Astrocyte (in vitro differentiated cells and primary cell): Measurements from ENCODE around the gene BCKDHB. TPM values are rescaled to one million over a fixed set of nuclear protein-coding genes. Genes with fewer than 3 reads are reported as not detected.

Source experiments
- DNase-seq: peaks from one replicate; pipeline ENCODE4 v3.0.0-alpha.2; 2010; ENCODE audit warnings: low read depth
- FAIRE-seq: peaks from 2 replicates; lab custom pipeline; 2011; peaks lifted over from hg19 to GRCh38; lab: Jason Lieb, UNC
- H2AFZ ChIP-seq: 2 replicates; pipeline ENCODE4 v1.6.0; 2012; ENCODE audit warnings: low read depth, low read length, inconsistent platforms
- H3K27ac ChIP-seq: 2 replicates; pipeline ENCODE4 v1.5.1; 2011; ENCODE audit warnings: low read depth, low read length, inconsistent platforms
- H3K27me3 ChIP-seq: 2 replicates; pipeline ENCODE4 v1.6.0; 2011; ENCODE audit warnings: low read length, inconsistent platforms; ENCODE audit not compliant: insufficient read depth
- H3K36me3 ChIP-seq: 2 replicates; pipeline ENCODE4 v1.5.1; 2011; ENCODE audit warnings: low read length, inconsistent platforms; ENCODE audit not compliant: insufficient read depth
- H3K4me1 ChIP-seq: 2 replicates; pipeline ENCODE4 v1.5.1; 2011; ENCODE audit warnings: low read length, inconsistent platforms; ENCODE audit not compliant: insufficient read depth
- H3K4me2 ChIP-seq: 2 replicates; pipeline ENCODE4 v1.6.0; 2012; ENCODE audit warnings: low read length, inconsistent platforms
- H3K4me3 ChIP-seq: 2 replicates; pipeline ENCODE4 v1.5.1; 2011; ENCODE audit warnings: low read depth, mild to moderate bottlenecking, low read length, inconsistent platforms; ENCODE audit not compliant: insufficient read depth
- H3K79me2 ChIP-seq: 2 replicates; pipeline ENCODE4 v1.6.0; 2012; ENCODE audit warnings: mild to moderate bottlenecking, low read length, inconsistent platforms; ENCODE audit not compliant: insufficient read depth
- H3K9ac ChIP-seq: 2 replicates; pipeline ENCODE4 v1.6.0; 2012; ENCODE audit warnings: mild to moderate bottlenecking, low read length, inconsistent platforms
- H3K9me3 ChIP-seq: 2 replicates; pipeline ENCODE4 v1.5.1; 2012; ENCODE audit warnings: low read depth, mild to moderate bottlenecking, low read length, inconsistent platforms; ENCODE audit not compliant: insufficient read depth
- H4K20me1 ChIP-seq: 2 replicates; pipeline ENCODE4 v1.6.0; 2012; ENCODE audit warnings: low read length, inconsistent platforms; ENCODE audit not compliant: insufficient read depth
- H3K27ac Mint-ChIP-seq: one replicate; pipeline ENCODE4 v1.8.0; 2021; ENCODE audit warnings: mild to moderate bottlenecking, mixed read lengths; ENCODE audit not compliant: unreplicated experiment
- H3K27me3 Mint-ChIP-seq: one replicate; pipeline ENCODE4 v1.8.0; 2021; ENCODE audit warnings: low read depth, mixed read lengths; ENCODE audit not compliant: unreplicated experiment
- H3K36me3 Mint-ChIP-seq: one replicate; pipeline ENCODE4 v1.8.0; 2021; ENCODE audit warnings: low read depth, mixed read lengths; ENCODE audit not compliant: unreplicated experiment
- H3K4me1 Mint-ChIP-seq: one replicate; pipeline ENCODE4 v1.8.0; 2021; ENCODE audit warnings: low read depth, mixed read lengths; ENCODE audit not compliant: unreplicated experiment
- H3K4me3 Mint-ChIP-seq: one replicate; pipeline ENCODE4 v1.8.0; 2021; ENCODE audit warnings: mild to moderate bottlenecking, moderate library complexity, mixed read lengths; ENCODE audit not compliant: unreplicated experiment
- H3K9me3 Mint-ChIP-seq: one replicate; pipeline ENCODE4 v1.8.0; 2021; ENCODE audit warnings: mild to moderate bottlenecking, mixed read lengths; ENCODE audit not compliant: unreplicated experiment
- EZH2 ChIP-seq: IDR thresholded peaks from 2 replicates; pipeline ENCODE4 v1.6.1; 2012; ENCODE audit warnings: mild to moderate bottlenecking, low read length, inconsistent platforms; ENCODE audit not compliant: insufficient read depth
- total RNA-seq: library from RNA; stranded (reverse); gene quantifications from 2 replicates; pipeline ENCODE4 v1.2.1, GENCODE V29; 2021
- TF ChIP-seq, protein P1 (sequence below): IDR thresholded peaks from 2 replicates; pipeline ENCODE4 v1.5.1; 2011; ENCODE audit warnings: low read depth, mild to moderate bottlenecking, inconsistent platforms, low read length, moderate library complexity; ENCODE audit not compliant: insufficient read depth

Gene BCKDHB
- total RNA-seq, 1 donor from 2014 or later: 18.4 TPM

DNA sequence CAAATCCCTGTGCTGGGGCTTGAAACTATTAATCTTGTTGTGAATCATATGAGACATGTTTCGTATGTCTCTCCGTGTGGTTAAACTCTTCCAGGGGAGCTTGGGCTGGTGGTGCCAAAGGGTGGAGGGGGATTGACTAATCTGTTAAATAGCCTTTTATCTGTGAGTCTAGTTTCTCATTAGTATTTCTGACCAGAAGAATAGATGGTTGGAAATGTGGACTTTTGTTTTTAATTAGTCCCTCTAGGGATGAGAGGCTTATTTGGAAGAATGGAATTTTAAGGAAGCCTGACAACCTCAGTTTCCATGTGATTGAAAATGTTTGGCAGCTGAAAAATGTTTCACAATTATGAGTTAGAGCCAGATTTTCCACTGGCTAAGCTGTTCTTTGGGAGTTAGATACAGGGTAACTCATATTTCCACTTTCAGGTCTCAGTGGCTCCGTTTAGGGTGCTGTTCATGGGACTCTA lies 117.3 kb downstream of the BCKDHB start:
- Histone ChIP-seq H3K9me3 (no peaks in the 10 kb centered on the region), H3K79me2 (no peaks in the 10 kb centered on the region), H3K27ac (no peak overlapping the region), H3K9ac (no peak overlapping the region), H3K36me3 (no peaks in the 10 kb centered on the region), H3K27me3 (no peaks in the 10 kb centered on the region), H3K4me3 (no peak overlapping the region), H3K4me1 (no peaks in the 10 kb centered on the region), H3K4me2 (no peak overlapping the region), H2AFZ (no peak overlapping the region), H4K20me1 (no peaks in the 10 kb centered on the region)
- H3K36me3 Mint-ChIP-seq: peaks cover 3% of the 10 kb centered on the region
- TF ChIP-seq, protein P1, sequence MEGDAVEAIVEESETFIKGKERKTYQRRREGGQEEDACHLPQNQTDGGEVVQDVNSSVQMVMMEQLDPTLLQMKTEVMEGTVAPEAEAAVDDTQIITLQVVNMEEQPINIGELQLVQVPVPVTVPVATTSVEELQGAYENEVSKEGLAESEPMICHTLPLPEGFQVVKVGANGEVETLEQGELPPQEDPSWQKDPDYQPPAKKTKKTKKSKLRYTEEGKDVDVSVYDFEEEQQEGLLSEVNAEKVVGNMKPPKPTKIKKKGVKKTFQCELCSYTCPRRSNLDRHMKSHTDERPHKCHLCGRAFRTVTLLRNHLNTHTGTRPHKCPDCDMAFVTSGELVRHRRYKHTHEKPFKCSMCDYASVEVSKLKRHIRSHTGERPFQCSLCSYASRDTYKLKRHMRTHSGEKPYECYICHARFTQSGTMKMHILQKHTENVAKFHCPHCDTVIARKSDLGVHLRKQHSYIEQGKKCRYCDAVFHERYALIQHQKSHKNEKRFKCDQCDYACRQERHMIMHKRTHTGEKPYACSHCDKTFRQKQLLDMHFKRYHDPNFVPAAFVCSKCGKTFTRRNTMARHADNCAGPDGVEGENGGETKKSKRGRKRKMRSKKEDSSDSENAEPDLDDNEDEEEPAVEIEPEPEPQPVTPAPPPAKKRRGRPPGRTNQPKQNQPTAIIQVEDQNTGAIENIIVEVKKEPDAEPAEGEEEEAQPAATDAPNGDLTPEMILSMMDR: no peak
- no peak for TF ChIP-seq EZH2
- DNase-seq (peak; percentile 92), FAIRE-seq (peak; percentile 66)
- H3K27ac Mint-ChIP-seq: no peak overlapping the region
- H3K4me3 Mint-ChIP-seq: no peak overlapping the region
- H3K4me1 Mint-ChIP-seq: no peaks in the 10 kb centered on the region
- no peaks in the 10 kb centered on the region for H3K9me3 Mint-ChIP-seq
- H3K27me3 Mint-ChIP-seq: no peaks in the 10 kb centered on the region

DNA sequence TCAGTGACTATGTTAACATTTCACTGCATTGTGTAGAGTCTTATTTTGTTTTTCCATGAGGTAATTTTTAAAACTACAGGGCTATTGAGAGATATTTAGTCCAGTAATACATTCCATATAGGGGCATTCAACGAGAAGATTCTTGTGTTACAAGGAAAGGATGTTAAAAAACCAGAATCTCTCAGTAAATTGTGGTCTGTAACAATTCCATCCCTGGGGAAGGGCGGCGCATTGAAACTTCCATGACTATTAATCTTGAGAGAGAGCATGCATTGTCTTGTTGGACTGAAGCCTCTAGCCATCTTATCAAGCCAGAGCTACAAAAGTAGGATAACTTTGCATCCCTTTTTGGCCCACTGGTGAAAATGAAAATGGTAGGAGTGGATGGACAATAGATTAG lies 119.7 kb downstream of the BCKDHB start:
- H3K9ac ChIP-seq: no peak overlapping the region
- no peaks in the 10 kb centered on the region for H3K36me3 ChIP-seq
- Mint-ChIP-seq H3K27me3 (no peaks in the 10 kb centered on the region), H3K4me1 (no peaks in the 10 kb centered on the region), H3K27ac (no peak overlapping the region), H3K4me3 (no peak overlapping the region), H3K36me3 (no peaks in the 10 kb centered on the region), H3K9me3 (peaks cover 2% of the 10 kb centered on the region)
- H3K4me2 ChIP-seq: no peak overlapping the region
- H3K9me3 ChIP-seq: no peaks in the 10 kb centered on the region
- H3K4me1 ChIP-seq: no peaks in the 10 kb centered on the region
- H4K20me1 ChIP-seq: no peaks in the 10 kb centered on the region
- H2AFZ ChIP-seq: no peak overlapping the region
- FAIRE-seq (peak; percentile 84), DNase-seq (peak; percentile 54)
- TF ChIP-seq, protein P1: no peak
- no peak for TF ChIP-seq EZH2
- no peaks in the 10 kb centered on the region for H3K27me3 ChIP-seq
- no peak overlapping the region for H3K4me3 ChIP-seq
- H3K27ac ChIP-seq: no peak overlapping the region
- no peaks in the 10 kb centered on the region for H3K79me2 ChIP-seq

DNA sequence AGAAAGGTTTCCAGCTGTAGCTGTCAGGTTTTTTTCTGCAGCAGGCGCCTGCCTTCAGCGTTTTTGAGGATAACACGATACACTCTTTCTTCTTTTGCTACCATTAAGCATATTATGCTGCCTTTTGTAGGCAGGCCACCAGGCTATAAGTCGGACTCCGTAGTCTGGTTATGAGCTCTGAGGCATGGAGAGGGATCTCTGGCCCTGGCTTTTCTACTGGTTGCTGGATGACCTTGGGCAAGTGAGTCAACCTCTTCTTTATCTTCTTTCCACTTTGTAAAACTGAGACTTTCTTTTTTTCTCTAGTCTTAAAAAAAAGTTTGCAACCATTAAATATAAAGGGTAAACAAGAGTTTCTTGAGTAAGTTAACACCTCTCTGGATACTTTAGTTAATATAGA lies 120.2 kb downstream of the BCKDHB start:
- Histone ChIP-seq H3K4me2 (no peak overlapping the region), H3K9me3 (no peaks in the 10 kb centered on the region), H3K4me3 (no peak overlapping the region), H3K27me3 (no peaks in the 10 kb centered on the region), H3K4me1 (no peaks in the 10 kb centered on the region), H4K20me1 (no peaks in the 10 kb centered on the region), H3K9ac (no peak overlapping the region), H3K27ac (no peak overlapping the region), H3K36me3 (no peaks in the 10 kb centered on the region), H3K79me2 (no peaks in the 10 kb centered on the region), H2AFZ (no peak overlapping the region)
- H3K4me1 Mint-ChIP-seq: no peaks in the 10 kb centered on the region
- TF ChIP-seq EZH2: no peak
- TF ChIP-seq, protein P1: no peak
- no peak for DNase-seq
- no peak for FAIRE-seq
- H3K4me3 Mint-ChIP-seq: no peak overlapping the region
- H3K27ac Mint-ChIP-seq: no peak overlapping the region
- H3K36me3 Mint-ChIP-seq: no peaks in the 10 kb centered on the region
- H3K9me3 Mint-ChIP-seq: peaks cover 2% of the 10 kb centered on the region
- H3K27me3 Mint-ChIP-seq: no peaks in the 10 kb centered on the region
